Ramos (cell line): ENCODE measurements around the gene PRR23B.

Source experiments
- in situ Hi-C: fragments of 300-500 bp; cut with MboI; formaldehyde crosslinking; loops from one replicate; pipeline ENCODE4 v1.14.3; 2022; ENCODE audit warnings: low sequenced_read_pairs; ENCODE audit not compliant: unreplicated experiment

The PRR23B gene

DNA sequence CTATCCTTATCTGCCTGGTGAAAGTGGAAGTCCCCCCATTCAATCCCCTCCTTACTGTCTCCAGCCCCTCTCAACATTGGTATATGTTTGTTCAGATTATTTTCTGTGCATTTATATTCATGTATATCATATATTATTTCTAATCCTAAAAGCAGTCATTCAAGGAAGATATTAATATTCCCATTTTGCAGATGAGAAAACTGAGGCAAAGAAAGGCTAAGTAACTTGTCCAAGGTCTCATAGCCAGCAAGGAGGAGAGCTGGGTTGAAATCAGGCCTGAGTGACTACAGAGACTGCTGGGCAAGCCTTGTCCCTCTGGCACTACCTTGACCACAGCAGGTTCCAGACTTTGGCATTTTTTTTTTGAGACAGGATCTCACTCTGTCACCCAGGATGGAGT, 44.7 kb downstream of the PRR23B start:
- in situ Hi-C loops = no loop called here

DNA sequence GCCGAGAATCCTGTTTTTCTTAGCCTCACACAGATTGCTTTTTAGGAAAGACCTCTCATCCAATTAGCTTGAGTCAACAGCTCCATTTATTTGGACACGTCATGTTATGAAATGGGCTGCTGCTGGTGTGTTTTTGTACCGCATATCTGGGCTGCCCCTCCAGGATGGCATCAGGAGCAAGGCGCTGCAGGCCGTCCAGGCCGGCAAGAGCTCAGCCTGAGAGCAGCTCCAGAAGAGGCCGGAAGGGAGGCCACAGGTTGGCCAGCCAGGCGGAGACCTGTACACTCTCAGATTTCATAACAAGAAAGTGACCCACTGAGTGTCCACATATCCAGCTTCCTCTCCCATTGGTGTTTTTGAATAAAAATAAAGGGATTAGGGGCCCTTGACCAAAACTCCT, 45.4 kb downstream of the PRR23B start:
- in situ Hi-C loops = no loop called here

DNA sequence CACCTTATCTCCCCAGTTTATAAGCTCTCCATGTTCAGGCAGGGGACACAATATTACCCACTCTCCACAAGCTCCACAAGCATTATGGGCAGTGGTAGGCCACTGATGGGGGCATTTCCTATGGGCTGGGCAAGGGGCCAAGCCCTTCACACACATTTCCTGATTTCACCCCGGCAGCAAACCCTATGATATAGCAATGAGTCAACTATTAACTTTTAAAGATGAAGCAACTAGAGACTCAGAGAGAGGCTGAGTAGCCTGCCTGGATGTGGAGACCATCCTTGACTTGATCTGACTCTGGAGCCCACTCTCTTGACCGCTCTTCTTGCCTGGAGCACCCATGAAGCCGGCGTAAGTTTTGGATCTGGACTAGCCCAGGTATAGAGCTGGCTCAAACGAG, 46.3 kb downstream of the PRR23B start:
- in situ Hi-C loops = no loop called here

DNA sequence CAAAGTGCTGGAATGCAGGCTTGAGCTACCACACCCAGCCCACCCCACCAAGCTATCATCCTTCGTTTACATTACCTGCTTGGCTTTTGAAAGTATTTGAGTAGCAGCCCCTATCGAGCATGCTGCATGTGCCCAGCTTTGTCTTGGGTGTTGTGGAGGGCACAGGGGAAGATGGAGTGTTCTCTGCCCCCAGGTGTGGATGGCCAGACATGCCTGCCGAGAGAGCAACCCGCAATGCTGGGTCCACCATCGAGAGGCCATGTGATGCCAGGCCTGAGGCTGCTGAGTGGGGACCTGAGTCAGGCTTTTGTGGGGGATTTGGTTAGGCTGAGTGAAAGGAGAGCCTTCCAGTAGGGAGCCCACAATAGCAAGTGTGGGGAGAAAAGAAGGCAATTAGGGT, 47.8 kb downstream of the PRR23B start:
- in situ Hi-C loops = no loop called here

DNA sequence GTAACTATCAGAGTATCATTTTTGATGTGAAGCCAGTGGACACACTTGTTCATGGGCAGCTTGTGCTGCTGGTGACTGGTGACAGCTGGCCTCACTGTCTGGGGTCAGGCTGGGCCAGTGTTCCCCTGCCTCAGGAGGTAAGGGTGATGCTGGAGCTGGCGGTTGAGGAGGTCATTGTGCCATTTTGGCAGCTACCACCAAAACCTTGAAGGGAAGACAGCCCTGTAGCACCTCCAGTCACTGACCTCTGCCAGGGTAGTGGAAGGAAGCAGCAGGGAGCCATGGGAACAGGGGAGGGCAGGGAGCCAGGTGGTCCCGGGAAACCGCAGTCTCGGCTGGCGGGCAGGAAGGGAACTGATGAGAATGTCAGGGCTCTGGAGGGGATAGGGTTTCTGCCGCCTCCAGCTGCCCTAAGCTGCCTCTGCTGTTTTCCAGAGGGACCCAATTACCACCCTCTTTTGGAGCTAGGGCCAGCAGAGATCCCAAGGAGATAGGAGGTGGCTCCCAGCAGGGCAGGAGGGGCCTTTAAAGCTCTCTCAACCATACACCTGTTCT, 48.9 kb downstream of the PRR23B start:
- in situ Hi-C loops = no loop called here
